ENCODE measurements around the gene ACRBP.

- TF ChIP-seq CTCF (IDR thresholded peaks at IDR 0.05) (no peak), EZH2 (IDR thresholded peaks at IDR 0.05; ENCODE audit: borderline replicate concordance, insufficient read depth, low read depth, low read length, poor library complexity, severe bottlenecking) (no peak)
These were observed 3.5 kb downstream of the ACRBP start for GRCh38 chr12:6643569-6644256.

Data from B cell (primary cell).